GM23338 (cell line): ENCODE data around the gene CCDC60.

Source experiments
- CREB1 ChIP-seq: fragments of 250-450 bp; sonication (Bioruptor Pico); IDR thresholded peaks from 2 replicates; pipeline ENCODE4 v1.5.0; 2020; ENCODE audit warnings: low read depth, mild to moderate bottlenecking, moderate library complexity
- EZH2 ChIP-seq: fragments of 200-600 bp; sonication (generic); IDR thresholded peaks from one replicate; pipeline ENCODE4 v1.8.0; 2017; ENCODE audit warnings: antibody characterized with exemption, mild to moderate bottlenecking, low read depth; ENCODE audit not compliant: unreplicated experiment
- EZH2phosphoT487 ChIP-seq: fragments of 200-600 bp; sonication (generic); IDR thresholded peaks from one replicate; pipeline ENCODE4 v1.8.1; 2018; ENCODE audit warnings: antibody characterized with exemption; ENCODE audit not compliant: unreplicated experiment
- JUNB ChIP-seq: IDR thresholded peaks from one replicate; pipeline ENCODE4 v1.6.1; 2016; ENCODE audit warnings: antibody characterized with exemption; ENCODE audit not compliant: unreplicated experiment
- NANOG ChIP-seq: IDR thresholded peaks from 2 replicates; pipeline ENCODE4 v1.6.1; 2016; ENCODE audit warnings: antibody characterized with exemption, borderline replicate concordance
- POLR2AphosphoS5 ChIP-seq: IDR thresholded peaks from 2 replicates; pipeline ENCODE4 v1.6.1; 2016; ENCODE audit warnings: antibody characterized with exemption, low read depth
- STAT1 ChIP-seq: IDR thresholded peaks from one replicate; pipeline ENCODE4 v1.6.1; 2016; ENCODE audit warnings: antibody characterized with exemption; ENCODE audit not compliant: unreplicated experiment
- ZNF114 ChIP-seq: fragments of 250-450 bp; sonication (Bioruptor Pico); IDR thresholded peaks from 2 replicates; pipeline ENCODE4 v1.5.0; 2020; ENCODE audit warnings: mild to moderate bottlenecking, moderate library complexity
- ZNF331 ChIP-seq: fragments of 250-450 bp; sonication (Bioruptor Pico); IDR thresholded peaks from 2 replicates; pipeline ENCODE4 v1.5.0; 2020; ENCODE audit warnings: low read depth, mild to moderate bottlenecking, moderate library complexity
- TF ChIP-seq, protein P1 (sequence below): IDR thresholded peaks from one replicate; pipeline ENCODE4 v1.6.1; 2018; ENCODE audit warnings: antibody characterized with exemption; ENCODE audit not compliant: unreplicated experiment
- TF ChIP-seq, protein P2 (sequence below), 2 experiments: fragments of 200-600 bp in 1 of 2; sonication (generic) in 1 of 2; conservative IDR thresholded peaks; 2 replicates each; pipeline versions ENCODE4 v1.5.1 to v1.6.1; 2016 to 2017; ENCODE audit warnings: antibody characterized with exemption in 2 of 2, low read depth in 2 of 2, mild to moderate bottlenecking in 2 of 2, moderate library complexity in 1 of 2
- TF ChIP-seq, protein P3 (sequence below): IDR thresholded peaks from 2 replicates; pipeline ENCODE4 v1.6.1; 2016; ENCODE audit warnings: antibody characterized with exemption

DNA sequence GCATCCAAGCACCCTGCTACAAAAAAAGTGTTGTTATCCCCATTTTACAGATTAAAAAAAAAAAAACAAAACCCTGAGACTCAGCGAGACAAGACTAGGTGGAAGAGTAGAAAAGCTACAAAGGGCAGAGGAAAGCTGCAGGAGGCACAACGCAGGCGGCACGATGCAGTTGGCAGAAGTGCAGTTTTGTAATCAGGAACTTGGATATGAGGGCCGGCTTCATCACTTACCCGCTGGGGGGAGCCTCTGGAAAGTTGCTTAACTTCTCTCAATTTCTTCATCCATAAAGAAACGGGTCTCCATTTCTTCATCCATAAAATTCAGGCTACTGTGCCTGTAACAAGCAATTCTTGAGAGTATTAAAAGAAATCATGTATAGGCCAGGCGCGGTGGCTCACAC, 33.1 kb upstream of the CCDC60 start:
- TF ChIP-seq, protein P1, sequence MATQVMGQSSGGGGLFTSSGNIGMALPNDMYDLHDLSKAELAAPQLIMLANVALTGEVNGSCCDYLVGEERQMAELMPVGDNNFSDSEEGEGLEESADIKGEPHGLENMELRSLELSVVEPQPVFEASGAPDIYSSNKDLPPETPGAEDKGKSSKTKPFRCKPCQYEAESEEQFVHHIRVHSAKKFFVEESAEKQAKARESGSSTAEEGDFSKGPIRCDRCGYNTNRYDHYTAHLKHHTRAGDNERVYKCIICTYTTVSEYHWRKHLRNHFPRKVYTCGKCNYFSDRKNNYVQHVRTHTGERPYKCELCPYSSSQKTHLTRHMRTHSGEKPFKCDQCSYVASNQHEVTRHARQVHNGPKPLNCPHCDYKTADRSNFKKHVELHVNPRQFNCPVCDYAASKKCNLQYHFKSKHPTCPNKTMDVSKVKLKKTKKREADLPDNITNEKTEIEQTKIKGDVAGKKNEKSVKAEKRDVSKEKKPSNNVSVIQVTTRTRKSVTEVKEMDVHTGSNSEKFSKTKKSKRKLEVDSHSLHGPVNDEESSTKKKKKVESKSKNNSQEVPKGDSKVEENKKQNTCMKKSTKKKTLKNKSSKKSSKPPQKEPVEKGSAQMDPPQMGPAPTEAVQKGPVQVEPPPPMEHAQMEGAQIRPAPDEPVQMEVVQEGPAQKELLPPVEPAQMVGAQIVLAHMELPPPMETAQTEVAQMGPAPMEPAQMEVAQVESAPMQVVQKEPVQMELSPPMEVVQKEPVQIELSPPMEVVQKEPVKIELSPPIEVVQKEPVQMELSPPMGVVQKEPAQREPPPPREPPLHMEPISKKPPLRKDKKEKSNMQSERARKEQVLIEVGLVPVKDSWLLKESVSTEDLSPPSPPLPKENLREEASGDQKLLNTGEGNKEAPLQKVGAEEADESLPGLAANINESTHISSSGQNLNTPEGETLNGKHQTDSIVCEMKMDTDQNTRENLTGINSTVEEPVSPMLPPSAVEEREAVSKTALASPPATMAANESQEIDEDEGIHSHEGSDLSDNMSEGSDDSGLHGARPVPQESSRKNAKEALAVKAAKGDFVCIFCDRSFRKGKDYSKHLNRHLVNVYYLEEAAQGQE = no peak
- TF ChIP-seq, protein P2, sequence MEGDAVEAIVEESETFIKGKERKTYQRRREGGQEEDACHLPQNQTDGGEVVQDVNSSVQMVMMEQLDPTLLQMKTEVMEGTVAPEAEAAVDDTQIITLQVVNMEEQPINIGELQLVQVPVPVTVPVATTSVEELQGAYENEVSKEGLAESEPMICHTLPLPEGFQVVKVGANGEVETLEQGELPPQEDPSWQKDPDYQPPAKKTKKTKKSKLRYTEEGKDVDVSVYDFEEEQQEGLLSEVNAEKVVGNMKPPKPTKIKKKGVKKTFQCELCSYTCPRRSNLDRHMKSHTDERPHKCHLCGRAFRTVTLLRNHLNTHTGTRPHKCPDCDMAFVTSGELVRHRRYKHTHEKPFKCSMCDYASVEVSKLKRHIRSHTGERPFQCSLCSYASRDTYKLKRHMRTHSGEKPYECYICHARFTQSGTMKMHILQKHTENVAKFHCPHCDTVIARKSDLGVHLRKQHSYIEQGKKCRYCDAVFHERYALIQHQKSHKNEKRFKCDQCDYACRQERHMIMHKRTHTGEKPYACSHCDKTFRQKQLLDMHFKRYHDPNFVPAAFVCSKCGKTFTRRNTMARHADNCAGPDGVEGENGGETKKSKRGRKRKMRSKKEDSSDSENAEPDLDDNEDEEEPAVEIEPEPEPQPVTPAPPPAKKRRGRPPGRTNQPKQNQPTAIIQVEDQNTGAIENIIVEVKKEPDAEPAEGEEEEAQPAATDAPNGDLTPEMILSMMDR (conservative IDR thresholded peaks at IDR 0.05; ENCODE audit: low read depth in 2 of 2) = no peak; a peak in 1 of 4 replicates
- no peak for TF ChIP-seq EZH2phosphoT487
- no peak for TF ChIP-seq EZH2
- no peak for TF ChIP-seq POLR2AphosphoS5
- TF ChIP-seq JUNB = no peak
- TF ChIP-seq CREB1 (CRISPR knock-in tag) = no peak
- no peak for TF ChIP-seq ZNF114 (CRISPR knock-in tag)
- TF ChIP-seq NANOG = no peak
- TF ChIP-seq, protein P3, sequence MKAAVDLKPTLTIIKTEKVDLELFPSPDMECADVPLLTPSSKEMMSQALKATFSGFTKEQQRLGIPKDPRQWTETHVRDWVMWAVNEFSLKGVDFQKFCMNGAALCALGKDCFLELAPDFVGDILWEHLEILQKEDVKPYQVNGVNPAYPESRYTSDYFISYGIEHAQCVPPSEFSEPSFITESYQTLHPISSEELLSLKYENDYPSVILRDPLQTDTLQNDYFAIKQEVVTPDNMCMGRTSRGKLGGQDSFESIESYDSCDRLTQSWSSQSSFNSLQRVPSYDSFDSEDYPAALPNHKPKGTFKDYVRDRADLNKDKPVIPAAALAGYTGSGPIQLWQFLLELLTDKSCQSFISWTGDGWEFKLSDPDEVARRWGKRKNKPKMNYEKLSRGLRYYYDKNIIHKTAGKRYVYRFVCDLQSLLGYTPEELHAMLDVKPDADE = no peak
- TF ChIP-seq ZNF331 (CRISPR knock-in tag) = no peak
- no peak for TF ChIP-seq STAT1
